Hematopoietic multipotent progenitor cell treated with erythropoietin and hydrocortisone succinate and interleukin-3 and kit ligand, for 15 days (in vitro differentiated cells): ENCODE results near the gene SERINC5.

Experiments used
- DNase-seq: peaks from one replicate; pipeline ENCODE4 v3.0.0-alpha.2; 2015; ENCODE audit warnings: low spot score

Gene SERINC5

DNA sequence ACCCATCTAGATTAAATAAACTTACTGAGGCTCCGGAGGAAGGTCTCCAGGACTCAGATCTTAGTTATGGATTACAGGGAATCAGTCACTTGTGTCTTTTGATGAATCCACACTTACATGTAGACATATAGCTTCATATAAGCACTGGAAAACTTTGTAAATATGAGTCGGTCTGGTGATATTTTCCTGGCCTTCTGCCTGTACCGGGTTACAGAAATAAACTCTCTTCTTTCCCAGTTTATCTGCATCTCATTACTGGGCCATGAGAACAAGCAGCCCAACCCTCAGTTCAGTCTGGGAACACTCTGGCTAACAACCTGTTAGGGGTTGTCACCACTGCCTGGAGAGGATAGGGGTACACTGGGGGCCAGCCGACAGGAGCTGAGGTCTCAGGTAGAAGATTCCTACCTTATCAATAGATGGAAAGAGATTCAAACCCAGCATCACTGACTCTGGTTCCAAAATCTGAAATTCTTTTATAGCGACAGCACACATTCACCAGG is 161.6 kb downstream of the SERINC5 start:
- DNase-seq, result no peak

DNA sequence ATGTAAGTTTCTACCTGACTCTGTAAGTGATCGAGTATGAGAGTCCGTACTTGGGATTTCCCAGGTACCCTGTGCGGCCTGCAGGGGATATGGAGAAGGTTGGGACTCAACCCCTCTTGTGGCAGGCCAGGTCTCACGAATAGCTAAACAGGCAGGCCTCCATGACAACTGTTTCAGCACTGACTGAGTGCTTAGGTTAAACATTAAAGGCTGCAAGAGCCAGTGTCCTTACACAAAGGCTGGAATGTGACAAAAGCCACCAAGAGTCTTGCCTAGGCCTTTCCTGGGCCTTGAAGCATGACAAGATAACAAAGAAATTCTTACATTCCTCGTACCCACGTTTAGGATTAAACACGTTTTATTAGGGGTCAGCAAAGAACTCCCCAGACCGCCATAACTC is 162.1 kb downstream of the SERINC5 start:
- no peak for DNase-seq

DNA sequence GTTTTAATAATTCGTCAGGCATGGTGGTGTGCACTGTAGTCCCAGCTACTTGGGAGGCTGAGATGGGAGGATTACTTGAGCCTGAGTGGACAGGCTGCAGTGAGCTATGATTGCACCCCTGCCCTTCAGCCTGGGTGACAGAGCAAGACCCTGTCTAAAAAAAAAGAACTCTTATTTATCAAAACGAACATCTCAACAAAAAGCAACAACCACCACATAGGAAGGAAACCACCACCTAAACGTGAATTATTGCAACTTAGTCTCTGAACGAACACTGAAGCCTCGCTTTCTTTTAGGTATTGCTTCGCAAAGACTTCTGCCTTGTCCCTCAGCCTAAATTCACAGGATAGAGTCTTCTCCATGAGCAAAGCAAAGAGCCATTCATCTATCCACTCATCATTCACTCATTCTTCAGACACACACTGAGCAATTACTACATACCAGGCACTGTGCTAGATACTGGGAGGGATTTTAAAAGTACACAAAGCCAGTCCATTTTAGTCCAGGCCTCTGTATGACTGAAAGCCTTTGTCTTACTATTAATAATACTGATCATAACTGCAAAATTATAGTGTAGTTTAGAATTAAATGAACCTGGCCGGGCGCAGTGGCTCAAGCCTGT is 163.3 kb downstream of the SERINC5 start:
- no peak for DNase-seq

- DNase-seq, result peak; percentile 78
Observed at GRCh38 chr5:80091792-80092192, 164.1 kb downstream of the SERINC5 start.

DNA sequence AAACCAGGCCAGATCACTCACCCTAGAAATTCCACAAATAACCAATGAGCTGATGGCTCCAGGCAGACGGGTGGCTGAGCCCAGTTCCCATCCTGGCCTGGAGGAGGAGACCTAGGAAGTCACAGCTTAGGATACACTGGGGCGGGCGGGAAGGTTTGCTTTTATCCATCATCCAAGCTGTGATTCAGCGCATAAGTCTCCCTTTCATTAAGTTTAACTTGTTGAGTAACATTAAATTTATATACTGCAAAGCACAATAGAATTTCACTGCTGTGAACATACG is 165.0 kb downstream of the SERINC5 start:
- no peak for DNase-seq

- peak; percentile 84 for DNase-seq
Observed at GRCh38 chr5:80083101-80083890, 172.6 kb downstream of the SERINC5 start.

DNA sequence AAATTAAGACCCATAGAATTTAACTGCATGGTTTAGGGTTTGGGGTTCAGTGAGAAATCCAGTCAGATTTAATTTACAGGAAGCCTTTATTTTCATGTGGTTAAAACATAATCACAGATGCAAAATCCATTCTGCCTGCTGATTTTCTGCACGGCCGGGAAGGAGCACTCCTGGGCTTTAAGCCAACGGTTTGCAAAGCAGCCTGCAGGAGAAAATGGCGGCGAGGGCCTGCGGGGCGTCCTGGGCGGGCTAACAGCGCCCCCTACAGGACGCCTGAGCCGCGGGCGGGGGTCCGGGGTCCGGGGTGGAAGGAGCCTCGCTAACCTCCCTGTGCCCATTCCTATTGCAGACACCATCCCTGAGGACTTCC is 173.1 kb downstream of the SERINC5 start:
- peak; percentile 72 for DNase-seq

DNA sequence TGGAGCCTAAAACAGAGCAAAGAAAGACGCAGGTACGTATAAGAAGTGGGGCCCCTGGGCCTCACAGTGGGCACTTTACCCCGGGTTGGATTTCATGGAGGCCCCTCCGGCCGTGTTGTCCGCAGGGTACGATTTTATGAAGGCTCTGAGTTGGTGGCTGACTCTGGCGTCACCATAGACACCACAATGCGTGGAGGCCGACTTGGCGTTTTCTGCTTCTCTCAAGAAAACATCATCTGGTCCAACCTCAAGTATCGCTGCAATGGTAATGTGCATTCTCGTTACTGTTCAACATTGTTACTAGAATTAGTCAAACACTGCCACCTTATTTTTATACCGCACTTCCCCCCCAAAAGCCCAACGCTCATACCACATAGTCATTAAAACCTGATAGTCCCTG is 173.6 kb downstream of the SERINC5 start:
- no peak for DNase-seq

GRCh38 chr5:80078921-80079320 is 176.9 kb downstream of the SERINC5 start:
- peak; percentile 73 for DNase-seq

GRCh38 chr5:80077051-80077714 is 178.7 kb downstream of the SERINC5 start:
- DNase-seq, result peak; percentile 65

GRCh38 chr5:80076131-80077050 is 179.5 kb downstream of the SERINC5 start:
- no peak for DNase-seq

DNA sequence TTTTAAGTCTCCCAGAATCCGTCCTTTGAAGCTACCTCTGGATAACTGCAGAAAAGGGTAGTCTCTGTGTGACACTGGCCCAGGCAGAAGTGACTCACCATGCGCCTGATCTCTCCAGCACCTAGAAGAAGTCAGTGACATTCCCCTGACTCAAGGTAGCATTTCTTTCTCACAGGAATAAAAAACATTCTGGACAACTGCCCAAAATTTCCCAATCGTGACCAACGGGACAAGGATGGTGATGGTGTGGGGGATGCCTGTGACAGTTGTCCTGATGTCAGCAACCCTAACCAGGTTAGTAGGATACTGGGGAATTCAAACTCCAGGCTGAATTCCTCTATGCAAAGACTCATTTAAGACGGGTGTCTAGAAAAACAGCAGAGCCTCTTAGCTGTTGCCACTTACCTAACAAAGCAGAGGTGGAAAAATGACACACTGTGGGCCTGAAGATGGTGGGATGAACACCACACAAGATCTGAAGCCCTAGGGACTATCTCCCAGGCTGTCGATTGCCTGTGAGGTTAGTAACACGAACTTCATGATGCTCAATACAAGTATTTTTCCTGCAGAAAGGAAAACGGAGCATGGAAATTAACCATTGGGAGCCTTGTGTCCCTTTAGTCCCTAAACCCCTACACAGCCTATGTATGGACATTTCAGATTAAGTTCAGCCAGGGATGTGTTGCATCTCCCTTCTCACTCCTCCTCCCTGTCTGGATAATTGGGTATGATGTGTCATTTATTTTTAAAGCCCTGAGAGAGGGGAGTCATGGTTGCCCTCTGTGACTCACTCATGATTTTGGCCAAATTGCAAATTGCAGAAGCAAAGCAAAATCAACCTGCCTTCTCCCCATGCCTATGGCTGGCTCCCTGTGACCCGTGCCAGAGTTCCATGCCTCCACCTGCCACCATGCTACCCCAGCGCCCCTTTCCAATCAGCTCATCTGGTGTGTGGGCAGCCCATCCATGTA is 183.5 kb downstream of the SERINC5 start:
- DNase-seq, result no peak

- no peak for DNase-seq
Observed at GRCh38 chr5:80071510-80072021, 184.3 kb downstream of the SERINC5 start.

DNA sequence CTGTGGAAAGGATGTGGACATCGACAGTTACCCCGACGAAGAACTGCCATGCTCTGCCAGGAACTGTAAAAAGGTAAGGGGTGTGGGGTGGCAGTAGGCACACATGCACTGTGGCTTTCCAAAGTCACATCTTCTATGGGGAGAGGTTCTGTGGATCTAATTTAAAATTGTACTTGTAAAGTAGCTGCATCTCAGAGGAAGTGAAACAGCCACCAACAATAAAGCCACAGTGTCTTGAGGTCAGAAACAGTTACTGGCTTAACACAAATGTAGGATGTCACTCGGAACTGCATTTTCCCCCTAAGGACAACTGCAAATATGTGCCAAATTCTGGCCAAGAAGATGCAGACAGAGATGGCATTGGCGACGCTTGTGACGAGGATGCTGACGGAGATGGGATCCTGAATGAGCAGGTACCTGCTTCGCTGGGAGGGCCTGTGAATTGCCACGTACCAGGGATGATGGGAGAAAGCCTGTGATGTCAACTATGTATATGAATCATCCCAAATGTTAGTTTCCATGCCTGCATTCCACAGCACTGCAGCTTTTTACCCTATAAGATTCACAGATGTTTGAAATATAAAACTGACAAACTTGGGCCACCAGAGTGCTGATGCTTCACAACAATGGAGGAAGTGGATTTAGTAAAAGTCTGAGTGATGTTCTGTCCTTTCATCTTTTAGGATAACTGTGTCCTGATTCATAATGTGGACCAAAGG is 185.4 kb downstream of the SERINC5 start:
- no peak for DNase-seq

DNA sequence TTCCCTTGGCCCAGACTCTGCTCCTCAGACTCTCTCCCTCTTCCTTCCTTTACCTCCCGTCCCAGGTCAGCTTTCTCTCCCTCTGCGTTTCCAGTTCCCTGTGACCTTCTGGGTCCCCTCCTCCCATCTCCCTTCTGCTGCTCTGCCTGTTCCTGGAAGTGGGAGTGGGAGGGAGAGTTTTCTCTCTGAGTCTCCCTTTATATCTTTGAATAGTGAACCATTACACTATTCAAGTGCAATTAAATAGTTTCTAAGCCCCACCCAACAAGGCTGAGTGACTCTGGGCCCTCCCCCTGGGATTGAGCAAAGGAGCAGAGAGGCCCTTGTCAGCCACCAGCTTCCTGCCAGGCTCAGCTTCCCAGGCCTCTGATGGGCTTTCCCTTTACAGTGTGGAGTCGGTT is 185.9 kb downstream of the SERINC5 start:
- no peak for DNase-seq

GRCh38 chr5:80069251-80069800 is 186.5 kb downstream of the SERINC5 start:
- no peak for DNase-seq

- no peak for DNase-seq
Observed at GRCh38 chr5:80068775-80069174, 187.1 kb downstream of the SERINC5 start.

DNA sequence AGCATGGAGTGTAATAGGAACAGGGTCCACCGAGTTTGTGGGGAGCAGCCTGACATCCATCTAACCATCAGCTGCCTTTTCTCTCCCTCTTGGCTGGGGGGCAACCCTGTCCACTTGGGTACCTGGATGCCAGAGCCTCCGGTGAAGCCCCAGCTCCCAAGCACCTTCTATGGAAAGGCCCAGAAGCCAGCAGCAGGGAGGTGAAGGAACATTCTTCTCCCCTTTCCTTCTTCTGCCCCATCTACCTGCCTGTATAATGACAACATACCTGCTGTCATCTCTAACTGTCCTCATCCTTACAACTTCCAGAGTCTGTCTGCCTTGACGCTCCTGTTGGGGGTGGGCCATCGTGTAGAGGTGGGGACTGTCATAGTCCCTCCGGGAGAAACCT is 187.6 kb downstream of the SERINC5 start:
- no peak for DNase-seq

DNA sequence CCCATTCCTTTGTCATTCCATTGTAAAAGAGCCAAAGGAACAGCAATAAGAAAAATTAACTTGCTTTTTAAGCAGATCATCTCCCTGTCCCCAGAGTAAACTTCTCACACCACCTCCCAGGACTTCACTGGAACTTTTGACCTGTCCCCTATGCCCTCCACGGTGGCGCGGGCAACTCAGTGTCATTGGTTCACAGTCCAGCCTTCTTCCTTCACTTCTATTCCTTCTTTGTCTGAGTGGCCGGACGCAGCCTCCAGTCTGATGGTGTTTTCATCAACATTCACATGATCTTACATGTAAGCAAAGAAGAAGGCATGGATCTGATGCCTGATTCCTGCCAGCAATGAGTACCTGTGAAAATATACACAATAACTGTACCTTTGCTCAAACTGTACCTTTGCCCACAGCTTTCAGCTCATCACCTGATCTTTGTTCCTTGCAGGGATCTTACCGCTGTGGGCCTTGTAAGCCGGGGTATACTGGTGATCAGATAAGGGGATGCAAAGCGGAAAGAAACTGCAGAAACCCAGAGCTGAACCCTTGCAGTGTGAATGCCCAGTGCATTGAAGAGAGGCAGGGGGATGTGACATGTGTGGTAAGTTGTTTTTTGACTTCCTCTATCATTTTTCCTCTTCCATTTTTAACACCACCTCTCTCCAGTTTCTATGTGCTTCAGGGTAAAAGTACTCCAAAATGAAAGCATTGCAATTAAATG is 188.2 kb downstream of the SERINC5 start:
- DNase-seq, result no peak
